GM12873 (cell line): ENCODE measurements around the gene CDH13.

Experiments used
- TF ChIP-seq, protein P1 (sequence below): IDR thresholded peaks from 2 replicates; pipeline ENCODE4 v1.5.1; 2012; ENCODE audit warnings: low read depth, mild to moderate bottlenecking, moderate library complexity, low read length, control low read depth; ENCODE audit not compliant: insufficient read depth; ENCODE audit errors: missing control alignments

The CDH13 gene

DNA sequence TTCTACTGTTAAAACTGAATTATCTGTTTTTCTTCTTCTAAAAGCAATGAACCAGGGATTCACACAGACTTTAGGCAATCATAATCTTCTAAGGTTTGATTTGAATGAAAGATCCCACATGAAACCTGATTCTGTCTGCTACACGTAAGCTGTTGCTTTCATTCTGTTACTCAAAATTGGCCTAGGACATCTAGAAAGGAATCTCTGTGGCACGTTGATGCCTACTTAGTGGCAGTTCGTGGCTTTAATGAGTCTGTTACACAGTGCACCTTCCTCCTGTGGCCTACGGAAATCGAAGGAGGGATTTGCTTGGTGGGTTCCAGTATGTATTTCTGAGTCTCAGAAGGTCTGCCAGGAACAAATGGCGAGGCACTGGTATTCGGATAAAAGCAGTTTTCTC lies 691.6 kb downstream of the CDH13 start:
- TF ChIP-seq, protein P1, sequence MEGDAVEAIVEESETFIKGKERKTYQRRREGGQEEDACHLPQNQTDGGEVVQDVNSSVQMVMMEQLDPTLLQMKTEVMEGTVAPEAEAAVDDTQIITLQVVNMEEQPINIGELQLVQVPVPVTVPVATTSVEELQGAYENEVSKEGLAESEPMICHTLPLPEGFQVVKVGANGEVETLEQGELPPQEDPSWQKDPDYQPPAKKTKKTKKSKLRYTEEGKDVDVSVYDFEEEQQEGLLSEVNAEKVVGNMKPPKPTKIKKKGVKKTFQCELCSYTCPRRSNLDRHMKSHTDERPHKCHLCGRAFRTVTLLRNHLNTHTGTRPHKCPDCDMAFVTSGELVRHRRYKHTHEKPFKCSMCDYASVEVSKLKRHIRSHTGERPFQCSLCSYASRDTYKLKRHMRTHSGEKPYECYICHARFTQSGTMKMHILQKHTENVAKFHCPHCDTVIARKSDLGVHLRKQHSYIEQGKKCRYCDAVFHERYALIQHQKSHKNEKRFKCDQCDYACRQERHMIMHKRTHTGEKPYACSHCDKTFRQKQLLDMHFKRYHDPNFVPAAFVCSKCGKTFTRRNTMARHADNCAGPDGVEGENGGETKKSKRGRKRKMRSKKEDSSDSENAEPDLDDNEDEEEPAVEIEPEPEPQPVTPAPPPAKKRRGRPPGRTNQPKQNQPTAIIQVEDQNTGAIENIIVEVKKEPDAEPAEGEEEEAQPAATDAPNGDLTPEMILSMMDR = no peak

DNA sequence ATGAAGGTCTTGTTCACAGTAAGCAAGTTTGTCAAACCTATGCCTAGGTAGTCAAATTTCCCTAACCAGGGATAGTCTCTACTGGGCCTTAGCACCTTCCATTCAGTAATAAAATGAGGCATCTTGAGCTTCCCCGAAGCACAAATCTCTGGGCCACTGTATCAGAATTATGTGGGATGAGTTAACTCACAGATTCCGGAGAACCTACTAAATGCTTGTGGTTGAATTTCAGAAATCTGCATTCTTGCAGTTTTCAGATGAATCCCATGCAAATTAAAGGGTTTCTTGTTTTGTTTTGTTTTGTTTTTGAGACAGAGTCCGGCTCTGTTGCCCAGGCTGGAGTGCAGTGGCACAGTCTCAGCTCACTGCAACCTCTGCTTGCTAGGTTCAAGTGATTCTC lies 702.2 kb downstream of the CDH13 start:
- TF ChIP-seq, protein P1 = no peak

DNA sequence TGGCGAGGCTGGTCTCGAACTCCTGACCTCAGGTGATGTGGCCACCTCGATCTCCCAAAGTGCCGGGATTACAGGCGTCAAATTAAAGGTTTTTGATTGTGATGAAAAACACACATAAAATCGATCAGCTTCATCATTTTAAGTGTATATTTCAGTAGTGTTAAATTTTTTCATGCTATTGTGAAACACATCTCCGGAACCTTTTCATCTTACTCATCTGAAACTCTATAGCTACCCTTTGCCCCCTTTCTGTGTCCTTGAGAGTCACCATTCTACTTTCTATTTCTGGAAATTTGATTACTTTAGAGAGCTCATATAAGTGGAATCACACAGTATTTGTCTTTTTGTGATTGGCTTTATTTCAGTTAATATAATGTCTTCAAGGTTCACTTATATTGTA lies 702.7 kb downstream of the CDH13 start:
- TF ChIP-seq, protein P1 = no peak

DNA sequence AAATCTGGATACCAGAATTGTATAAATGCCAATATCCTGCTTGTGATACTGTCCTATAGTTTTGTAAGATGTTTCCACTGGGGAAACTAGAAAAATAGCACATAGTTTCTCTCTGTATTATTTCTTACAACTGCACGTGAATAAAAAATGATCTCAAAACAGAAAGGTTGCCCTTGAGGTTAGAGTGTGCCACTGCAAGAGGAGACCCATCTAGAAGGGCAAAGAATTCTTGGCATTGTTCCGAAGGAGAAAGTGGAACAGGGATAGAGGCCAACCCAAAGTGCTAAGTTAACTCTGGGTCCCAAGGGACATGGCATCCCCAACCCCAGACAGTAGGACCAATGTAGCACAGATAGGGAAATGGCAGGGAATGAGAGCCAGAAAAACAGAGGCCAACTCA lies 703.5 kb downstream of the CDH13 start:
- TF ChIP-seq, protein P1 = peak; percentile 9

DNA sequence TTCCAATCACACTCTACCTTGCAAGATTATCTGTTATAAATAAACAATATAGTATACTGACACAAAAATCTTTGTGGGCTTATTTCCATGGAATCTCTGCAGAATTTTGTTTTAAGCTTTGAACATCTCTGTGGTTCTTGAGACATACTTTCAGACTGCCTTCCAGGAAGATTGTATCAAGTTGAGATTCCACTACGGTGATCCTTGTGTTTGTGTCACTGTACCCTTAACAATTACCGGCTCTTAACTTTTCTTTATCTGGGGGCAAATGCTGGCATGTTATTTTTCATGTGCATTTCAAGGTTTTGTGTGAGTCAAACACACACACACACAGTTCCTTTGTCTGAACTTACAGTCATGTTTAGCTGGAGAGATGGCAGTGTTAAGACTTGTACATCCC lies 708.3 kb downstream of the CDH13 start:
- TF ChIP-seq, protein P1 = no peak

DNA sequence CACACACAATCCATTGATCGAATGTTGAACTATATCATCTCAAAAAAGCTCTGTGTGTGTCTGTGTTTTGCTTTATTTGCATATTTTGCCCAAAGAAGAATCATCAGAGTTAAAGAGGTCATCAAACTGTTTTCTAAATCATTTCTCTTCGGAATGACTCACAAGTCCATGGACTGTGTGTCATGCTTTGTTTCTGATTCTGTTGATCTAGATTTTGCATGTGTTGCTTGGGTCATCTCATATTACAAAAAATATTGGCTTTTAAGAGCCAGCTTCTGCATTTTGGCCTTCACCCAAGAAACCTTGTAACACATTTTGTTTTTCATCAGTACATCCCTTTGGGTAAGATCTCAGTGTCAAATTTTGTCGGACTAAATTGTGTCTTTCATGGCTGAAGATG lies 709.8 kb downstream of the CDH13 start:
- TF ChIP-seq, protein P1 = no peak

DNA sequence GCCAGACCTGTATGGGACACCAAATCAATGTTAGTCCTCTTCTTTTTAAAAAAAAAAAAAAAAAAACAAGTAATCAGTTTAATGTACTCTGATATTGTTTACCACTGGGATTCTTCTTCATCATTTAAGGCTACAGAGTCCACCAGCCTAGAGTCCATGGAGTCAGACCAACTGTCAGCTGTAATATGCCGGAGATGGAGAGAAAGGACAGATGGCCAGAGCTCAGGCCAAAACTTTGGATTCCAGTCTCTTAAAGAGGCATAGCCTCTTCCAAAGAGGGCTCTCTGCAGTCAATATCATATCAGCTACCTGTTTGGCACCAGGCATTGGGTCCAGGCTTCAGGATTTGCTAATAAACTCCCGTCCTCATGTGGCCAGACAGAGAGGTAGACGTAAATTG lies 711.4 kb downstream of the CDH13 start:
- TF ChIP-seq, protein P1 = no peak
